Kidney (tissue), 14 donors: ENCODE measurements around the gene TPI1. TPM values are rescaled to one million over a fixed set of nuclear protein-coding genes. Genes with fewer than 3 reads are reported as not detected.

ENCODE experiments used
- DNase-seq, 5 donors: peaks; one replicate each; pipeline ENCODE4 v3.0.0-alpha.2; 2013 to 2020
- FAIRE-seq: peaks from 2 replicates; lab custom pipeline; 2012; peaks lifted over from hg19 to GRCh38; lab: Jason Lieb, UNC
- H3K27ac ChIP-seq, 2 donors: one replicate each; pipeline ENCODE4 v1.7.0; 2013; ENCODE audit warnings: low read depth in 2 of 2, low read length in 2 of 2, inconsistent platforms in 1 of 2
- H3K27me3 ChIP-seq: one replicate; pipeline ENCODE4 v1.7.1; 2013; ENCODE audit warnings: low read length, inconsistent platforms; ENCODE audit not compliant: control insufficient read depth, insufficient read depth
- H3K36me3 ChIP-seq, 3 donors: one replicate each; pipeline versions ENCODE4 v1.7.0 to v1.7.1; 2013; ENCODE audit warnings: low read length in 3 of 3, control low read depth in 1 of 3, inconsistent platforms in 1 of 3; ENCODE audit not compliant: insufficient read depth in 3 of 3, control insufficient read depth in 2 of 3
- H3K4me1 ChIP-seq, 3 donors: one replicate each; pipeline versions ENCODE4 v1.7.0 to v1.7.1; 2013; ENCODE audit warnings: low read length in 3 of 3, inconsistent platforms in 1 of 3, low read depth in 1 of 3; ENCODE audit not compliant: control insufficient read depth in 2 of 3, insufficient read depth in 2 of 3
- H3K4me3 ChIP-seq, 3 donors: one replicate each; pipeline versions ENCODE4 v1.7.0 to v1.8.1; 2013; ENCODE audit warnings: low read length in 3 of 3, control low read depth in 1 of 3, inconsistent platforms in 1 of 3
- H3K9ac ChIP-seq, 3 donors: one replicate each; pipeline versions ENCODE4 v1.7.0 to v1.7.1; 2013; ENCODE audit warnings: low read length in 3 of 3, control low read depth in 1 of 3, inconsistent platforms in 1 of 3
- H3K9me3 ChIP-seq, 3 donors: one replicate each; pipeline versions ENCODE4 v1.7.0 to v1.7.1; 2013; ENCODE audit warnings: low read length in 3 of 3, control low read depth in 1 of 3, inconsistent platforms in 1 of 3; ENCODE audit not compliant: control insufficient read depth in 2 of 3, insufficient read depth in 1 of 3
- intact Hi-C: fragments of 100-400 bp; cut with DNase I; formaldehyde crosslinking; loops from one replicate; pipeline ENCODE4 v1.11.1; 2022
- polyA plus RNA-seq: library from polyadenylated mRNA; stranded (reverse); fragments of 350-450 nt; fragmentation: Illumina TruSeq; extraction: RNeasy Lipid Tissue Mini Kit (QIAGEN cat#74804); gene quantifications from one replicate; pipeline ENCODE4 v1.2.3, GENCODE V29; 2014; ENCODE audit warnings: low read depth, low replicate concordance; ENCODE audit not compliant: insufficient read depth
- total RNA-seq: library from RNA; stranded (reverse); fragmentation: NEBNext Ultra II Directional; extraction: Animal tissue kit (Norgen Biotek cat#: 25700); gene quantifications from one replicate; pipeline ENCODE4 v1.2.1, GENCODE V29; 2021
- TF ChIP-seq, protein P1 (sequence below): IDR thresholded peaks from 3 replicates; pipeline ENCODE4 v1.5.1; 2012; ENCODE audit warnings: mild to moderate bottlenecking, moderate library complexity, borderline replicate concordance; ENCODE audit not compliant: insufficient read depth; ENCODE audit errors: extremely low read depth
- donor health status: control.
- donor health status: control.
- donor health status: control.
- donor health status: control.
- donor health status: control.
- donor health status: DM: yes; HTN: yes; CAD: no.
- donor health status: Normal renal cell carcinoma (clear cell type).

Gene TPI1
- total and polyA plus RNA-seq, 2 donors from 2014 or later: 437 to 1,220 TPM

DNA sequence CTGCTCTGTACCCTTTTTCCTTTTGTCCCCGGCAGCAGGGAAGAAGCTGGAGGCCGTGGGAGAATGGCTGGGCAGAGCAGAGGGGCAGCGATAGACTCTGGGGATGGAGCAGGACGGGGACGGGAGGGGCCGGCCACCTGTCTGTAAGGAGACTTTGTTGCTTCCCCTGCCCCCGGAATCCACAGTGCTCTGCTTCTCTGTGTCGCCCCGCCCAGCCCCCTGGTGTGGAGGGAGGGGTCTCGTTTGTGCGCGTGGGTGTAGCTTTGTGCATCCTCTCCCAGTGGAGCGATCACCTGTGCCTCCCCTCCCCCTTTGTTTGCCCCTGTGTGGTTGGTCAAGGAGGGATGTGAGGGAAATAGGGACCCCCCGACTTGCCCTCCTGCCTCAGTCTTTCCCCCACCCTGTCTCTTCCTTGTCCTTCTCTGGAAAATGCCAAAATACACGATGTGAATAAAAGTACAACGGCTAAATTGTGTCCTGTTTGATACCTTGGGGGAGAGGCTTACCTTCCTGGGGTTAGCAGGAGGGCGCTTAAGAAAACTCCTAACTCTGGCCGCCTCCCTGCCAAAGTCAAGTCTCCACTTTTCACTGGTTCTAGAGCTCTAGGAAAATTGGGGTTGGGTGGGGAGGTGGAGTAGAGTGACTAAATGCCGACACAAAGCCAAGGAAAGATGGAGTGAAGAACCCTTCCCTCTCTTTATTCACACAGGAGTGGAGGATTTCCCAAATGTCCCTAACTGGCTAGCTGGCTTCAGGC is 990 bp upstream of the TPI1 start:
- peaks cover 7 to 44% (median 20%) of the 10 kb centered on the region in 3 donors for H3K36me3 ChIP-seq
- H3K9me3 ChIP-seq: no peaks in the 10 kb centered on the region
- intact Hi-C loops: no loop called here
- H3K4me1 ChIP-seq: peaks cover 0 to 28% (median 16%) of the 10 kb centered on the region in 3 donors
- no peaks in the 10 kb centered on the region for H3K27me3 ChIP-seq
- peak overlapping the region in 2 of 3 donors; percentile 41 to 80 for H3K4me3 ChIP-seq
- H3K27ac ChIP-seq: peak overlapping the region in 1 of 2 donors; percentile 95
- TF ChIP-seq, protein P1, sequence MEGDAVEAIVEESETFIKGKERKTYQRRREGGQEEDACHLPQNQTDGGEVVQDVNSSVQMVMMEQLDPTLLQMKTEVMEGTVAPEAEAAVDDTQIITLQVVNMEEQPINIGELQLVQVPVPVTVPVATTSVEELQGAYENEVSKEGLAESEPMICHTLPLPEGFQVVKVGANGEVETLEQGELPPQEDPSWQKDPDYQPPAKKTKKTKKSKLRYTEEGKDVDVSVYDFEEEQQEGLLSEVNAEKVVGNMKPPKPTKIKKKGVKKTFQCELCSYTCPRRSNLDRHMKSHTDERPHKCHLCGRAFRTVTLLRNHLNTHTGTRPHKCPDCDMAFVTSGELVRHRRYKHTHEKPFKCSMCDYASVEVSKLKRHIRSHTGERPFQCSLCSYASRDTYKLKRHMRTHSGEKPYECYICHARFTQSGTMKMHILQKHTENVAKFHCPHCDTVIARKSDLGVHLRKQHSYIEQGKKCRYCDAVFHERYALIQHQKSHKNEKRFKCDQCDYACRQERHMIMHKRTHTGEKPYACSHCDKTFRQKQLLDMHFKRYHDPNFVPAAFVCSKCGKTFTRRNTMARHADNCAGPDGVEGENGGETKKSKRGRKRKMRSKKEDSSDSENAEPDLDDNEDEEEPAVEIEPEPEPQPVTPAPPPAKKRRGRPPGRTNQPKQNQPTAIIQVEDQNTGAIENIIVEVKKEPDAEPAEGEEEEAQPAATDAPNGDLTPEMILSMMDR: no peak
- peak overlapping the region in 2 of 3 donors; percentile 61 to 76 for H3K9ac ChIP-seq
- DNase-seq (peak in 3 of 5 donors; percentile 33 to 78 (median 75)), FAIRE-seq (no peak)

DNA sequence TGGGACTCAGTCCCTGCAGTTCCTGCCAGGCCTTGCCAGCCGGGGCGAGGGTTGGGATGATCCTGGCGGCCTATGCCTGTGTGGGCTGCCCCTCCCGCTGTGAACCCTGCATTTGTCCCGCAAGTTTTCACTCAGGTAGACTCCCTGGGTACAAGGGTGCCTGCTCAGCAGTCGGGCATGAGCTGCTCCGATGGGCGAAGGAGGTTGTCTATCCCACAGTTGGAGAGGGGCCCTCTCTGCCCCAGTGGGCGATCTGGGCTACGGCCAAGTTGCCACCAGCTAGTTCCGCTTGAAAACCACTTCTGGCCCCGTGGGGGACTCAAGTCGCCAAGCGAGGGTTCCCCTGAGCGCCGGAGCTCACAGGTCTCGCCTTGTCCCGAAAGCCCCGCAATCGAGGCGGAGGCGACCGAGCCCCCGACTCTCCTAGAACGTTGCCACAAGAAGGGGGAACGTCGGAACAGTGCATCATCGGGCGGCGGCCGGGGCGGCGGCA is 365 bp upstream of the TPI1 start:
- Histone ChIP-seq H3K4me1 (peaks cover 0 to 34% (median 22%) of the 10 kb centered on the region in 3 donors), H3K4me3 (peak overlapping the region; percentile 41 to 80 (median 56)), H3K9ac (peak overlapping the region; percentile 44 to 76 (median 61)), H3K9me3 (no peaks in the 10 kb centered on the region), H3K27me3 (no peaks in the 10 kb centered on the region), H3K27ac (peak overlapping the region; percentile 92 to 95), H3K36me3 (peaks cover 7 to 41% (median 16%) of the 10 kb centered on the region in 3 donors)
- DNase-seq: peak in 1 of 5 donors; percentile 29
- TF ChIP-seq, protein P1: no peak
- intact Hi-C loops: no loop called here
- no peak for FAIRE-seq

DNA sequence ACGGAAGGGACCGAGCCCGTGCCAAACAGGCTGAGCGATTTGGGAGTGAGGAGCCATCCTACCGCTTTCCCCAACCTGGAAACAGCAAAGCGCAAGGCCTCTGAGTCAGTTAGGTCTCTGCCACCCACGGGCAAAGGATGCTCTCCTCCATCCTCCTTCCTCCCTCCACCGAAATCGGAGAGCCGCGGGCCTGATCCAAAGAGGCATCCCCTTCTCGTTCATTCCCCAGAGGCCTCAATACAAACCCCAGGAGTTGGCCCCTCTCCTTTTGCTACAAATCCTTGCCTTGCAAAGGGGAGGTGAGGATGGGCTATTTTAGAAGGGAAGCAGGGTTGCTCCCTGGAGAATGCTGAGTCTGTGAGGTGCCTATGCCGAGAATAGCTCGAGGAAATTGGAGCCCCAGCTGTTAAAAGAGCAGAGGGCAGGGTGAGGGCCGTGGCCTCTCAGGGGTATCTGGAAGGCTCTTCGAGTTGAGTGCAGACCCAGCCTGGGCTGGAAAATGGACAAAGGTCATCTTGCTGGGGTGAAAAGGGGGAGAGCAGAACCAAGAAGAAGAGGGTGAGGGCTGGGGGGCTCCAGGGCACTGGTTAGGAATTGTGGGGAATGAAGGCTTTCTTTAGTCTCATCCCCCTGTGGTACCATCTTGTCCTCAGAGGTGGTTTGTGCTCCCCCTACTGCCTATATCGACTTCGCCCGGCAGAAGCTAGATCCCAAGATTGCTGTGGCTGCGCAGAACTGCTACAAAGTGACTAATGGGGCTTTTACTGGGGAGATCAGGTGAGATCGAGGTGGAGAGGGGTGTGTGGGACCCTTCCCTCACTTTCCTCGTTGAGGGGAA is 1.1 kb downstream of the TPI1 start:
- Histone ChIP-seq H3K4me3 (peak overlapping the region; percentile 77 to 85 (median 80)), H3K4me1 (peaks cover 0 to 36% (median 23%) of the 10 kb centered on the region in 3 donors), H3K9ac (peak overlapping the region; percentile 62 to 76 (median 64)), H3K9me3 (no peaks in the 10 kb centered on the region), H3K27me3 (no peaks in the 10 kb centered on the region), H3K27ac (peak overlapping the region; percentile 95 to 96), H3K36me3 (peaks cover 7 to 29% (median 12%) of the 10 kb centered on the region in 3 donors)
- DNase-seq (peak in 2 of 5 donors; percentile 23 to 46), FAIRE-seq (no peak)
- TF ChIP-seq, protein P1: no peak
- intact Hi-C loops: no loop called here
